NK-92 treated with Interleukin-12 subunit alpha and Interleukin-12 subunit beta, amount 100 ng/mL, for 24 hours (cell line): ENCODE data around the gene TTLL5.
A peak's percentile ranks its signal among the peaks of the same experiment; 100 is the strongest.

Source experiments
- DNase-seq: peaks from one replicate; lab custom pipeline; 2025; lab: John Stamatoyannopoulos, UW

TTLL5 gene

GRCh38 chr14:75861161-75861621, 200.1 kb downstream of the TTLL5 start:
- peak; percentile 4 for DNase-seq

GRCh38 chr14:75863221-75863620, 202.2 kb downstream of the TTLL5 start:
- DNase-seq = no peak

GRCh38 chr14:75864352-75864751, 203.3 kb downstream of the TTLL5 start:
- DNase-seq = no peak

- DNase-seq = no peak
Measured at GRCh38 chr14:75865531-75865930, 204.5 kb downstream of the TTLL5 start.

- DNase-seq = no peak
Measured at GRCh38 chr14:75866970-75867369, 205.9 kb downstream of the TTLL5 start.

GRCh38 chr14:75871181-75871880, 210.3 kb downstream of the TTLL5 start:
- DNase-seq = no peak

GRCh38 chr14:75875958-75876357, 214.9 kb downstream of the TTLL5 start:
- peak; percentile 10 for DNase-seq

GRCh38 chr14:75876530-75876929, 215.5 kb downstream of the TTLL5 start:
- no peak for DNase-seq

GRCh38 chr14:75877292-75877691, 216.2 kb downstream of the TTLL5 start:
- no peak for DNase-seq

- DNase-seq = no peak
Measured at GRCh38 chr14:75877884-75878283, 216.8 kb downstream of the TTLL5 start.

GRCh38 chr14:75879031-75879430, 218.0 kb downstream of the TTLL5 start:
- DNase-seq = no peak

- DNase-seq = no peak
Measured at GRCh38 chr14:75880512-75880911, 219.5 kb downstream of the TTLL5 start.

GRCh38 chr14:75881994-75882393, 220.9 kb downstream of the TTLL5 start:
- no peak for DNase-seq

- DNase-seq = no peak
Measured at GRCh38 chr14:75884198-75884611, 223.2 kb downstream of the TTLL5 start.

GRCh38 chr14:75885829-75886228, 224.8 kb downstream of the TTLL5 start:
- DNase-seq = no peak

GRCh38 chr14:75886636-75887348, 225.7 kb downstream of the TTLL5 start:
- DNase-seq = no peak

- no peak for DNase-seq
Measured at GRCh38 chr14:75888945-75889344, 227.9 kb downstream of the TTLL5 start.

GRCh38 chr14:75896341-75896740, 235.3 kb downstream of the TTLL5 start:
- DNase-seq = no peak

GRCh38 chr14:75904311-75904710, 243.3 kb downstream of the TTLL5 start:
- DNase-seq = no peak

GRCh38 chr14:75905147-75905904, 244.3 kb downstream of the TTLL5 start:
- DNase-seq = no peak

- no peak for DNase-seq
Measured at GRCh38 chr14:75906228-75906627, 245.2 kb downstream of the TTLL5 start.

- peak; percentile 26 for DNase-seq
Measured at GRCh38 chr14:75906680-75907280, 245.7 kb downstream of the TTLL5 start.
